HG03432 (cell line): ENCODE results near the gene SHTN1.

Experiments
- ATAC-seq: cut with Tn5 transposase; IDR thresholded peaks from one replicate; pipeline ENCODE4 v1.9.1; 2021; ENCODE audit warnings: mild to moderate bottlenecking, moderate library complexity; ENCODE audit not compliant: unreplicated experiment

Gene SHTN1

GRCh38 chr10:116984202-116984990, 20.6 kb downstream of the SHTN1 start:
- no peak for ATAC-seq

GRCh38 chr10:116980041-116980440, 24.9 kb downstream of the SHTN1 start:
- ATAC-seq = no peak

- ATAC-seq = no peak
Measured at GRCh38 chr10:116978901-116979300, 26.1 kb downstream of the SHTN1 start.

- ATAC-seq = no peak
Measured at GRCh38 chr10:116974456-116975005, 30.5 kb downstream of the SHTN1 start.

GRCh38 chr10:116973946-116974455, 31.0 kb downstream of the SHTN1 start:
- no peak for ATAC-seq

- no peak for ATAC-seq
Measured at GRCh38 chr10:116973371-116973905, 31.5 kb downstream of the SHTN1 start.

- no peak for ATAC-seq
Measured at GRCh38 chr10:116972131-116972530, 32.9 kb downstream of the SHTN1 start.

- ATAC-seq = no peak
Measured at GRCh38 chr10:116970050-116970449, 34.9 kb downstream of the SHTN1 start.

- ATAC-seq = no peak
Measured at GRCh38 chr10:116968331-116968730, 36.7 kb downstream of the SHTN1 start.

GRCh38 chr10:116961406-116962251, 43.4 kb downstream of the SHTN1 start:
- no peak for ATAC-seq

GRCh38 chr10:116960066-116960776, 44.8 kb downstream of the SHTN1 start:
- no peak for ATAC-seq

GRCh38 chr10:116952729-116953128, 52.3 kb downstream of the SHTN1 start:
- ATAC-seq = no peak

- ATAC-seq = peak; percentile 52
Measured at GRCh38 chr10:116948530-116948870, 56.5 kb downstream of the SHTN1 start.

GRCh38 chr10:116947841-116948529, 57.0 kb downstream of the SHTN1 start:
- peak; percentile 70 for ATAC-seq

- ATAC-seq = no peak
Measured at GRCh38 chr10:116944911-116945310, 60.1 kb downstream of the SHTN1 start.

GRCh38 chr10:116931806-116932205, 73.2 kb downstream of the SHTN1 start:
- ATAC-seq = no peak

- no peak for ATAC-seq
Measured at GRCh38 chr10:116926426-116926825, 78.6 kb downstream of the SHTN1 start.

- no peak for ATAC-seq
Measured at GRCh38 chr10:116925056-116925455, 79.9 kb downstream of the SHTN1 start.

GRCh38 chr10:116919706-116920105, 85.3 kb downstream of the SHTN1 start:
- ATAC-seq = no peak

GRCh38 chr10:116919164-116919563, 85.8 kb downstream of the SHTN1 start:
- no peak for ATAC-seq
